Measurements from ENCODE around the gene INTS2. TPM values are rescaled to one million over a fixed set of nuclear protein-coding genes. Genes with fewer than 3 reads are reported as not detected.

INTS2 gene
- total RNA-seq, 1 experiment from 2014 or later = 9.4 TPM

DNA sequence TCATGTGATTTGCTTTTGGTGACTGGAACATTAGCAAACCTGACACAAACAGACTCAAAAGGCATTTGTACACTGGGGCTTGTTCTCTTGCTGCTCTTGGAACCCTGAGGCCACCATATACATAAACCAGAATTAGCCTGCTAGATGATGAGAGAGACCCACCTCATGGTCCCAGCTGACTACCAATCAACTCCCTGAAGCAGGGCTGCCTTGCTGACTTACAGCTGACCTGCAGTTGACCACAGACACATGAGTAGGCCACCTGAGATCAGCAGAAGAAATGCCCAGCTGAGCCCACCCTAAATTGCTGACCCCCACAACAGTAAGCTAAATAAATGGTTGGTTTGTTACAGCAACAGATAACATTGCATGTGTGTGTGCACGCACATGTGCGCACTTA lies 93.2 kb downstream of the INTS2 start:
- no peaks in the 10 kb centered on the region for H3K9me3 Mint-ChIP-seq (ENCODE audit: low read depth, unreplicated experiment)
- H3K27me3 Mint-ChIP-seq (ENCODE audit: unreplicated experiment) = no peaks in the 10 kb centered on the region
- TF ChIP-seq CTCF (IDR thresholded peaks at IDR 0.05; ENCODE audit: unreplicated experiment) = no peak
- no peaks in the 10 kb centered on the region for H3K4me1 Mint-ChIP-seq (ENCODE audit: low read depth, unreplicated experiment)
- H3K4me3 Mint-ChIP-seq (ENCODE audit: low read depth, unreplicated experiment) = no peak overlapping the region
- CTCF ChIA-PET = no interaction called here
- no peaks in the 10 kb centered on the region for H3K36me3 Mint-ChIP-seq (ENCODE audit: insufficient read depth, unreplicated experiment)
- no peak for DNase-seq
- intact Hi-C loops (cut with micrococcal nuclease; ENCODE audit: unreplicated experiment) = loop anchor here (5.0 kb wide), 1 partner anchor 252 kb away; no protein-coding TSS in a partner anchor
- H3K27ac Mint-ChIP-seq (ENCODE audit: unreplicated experiment) = no peak overlapping the region
- no TSS peak for BruUV-seq (replicated peaks)

DNA sequence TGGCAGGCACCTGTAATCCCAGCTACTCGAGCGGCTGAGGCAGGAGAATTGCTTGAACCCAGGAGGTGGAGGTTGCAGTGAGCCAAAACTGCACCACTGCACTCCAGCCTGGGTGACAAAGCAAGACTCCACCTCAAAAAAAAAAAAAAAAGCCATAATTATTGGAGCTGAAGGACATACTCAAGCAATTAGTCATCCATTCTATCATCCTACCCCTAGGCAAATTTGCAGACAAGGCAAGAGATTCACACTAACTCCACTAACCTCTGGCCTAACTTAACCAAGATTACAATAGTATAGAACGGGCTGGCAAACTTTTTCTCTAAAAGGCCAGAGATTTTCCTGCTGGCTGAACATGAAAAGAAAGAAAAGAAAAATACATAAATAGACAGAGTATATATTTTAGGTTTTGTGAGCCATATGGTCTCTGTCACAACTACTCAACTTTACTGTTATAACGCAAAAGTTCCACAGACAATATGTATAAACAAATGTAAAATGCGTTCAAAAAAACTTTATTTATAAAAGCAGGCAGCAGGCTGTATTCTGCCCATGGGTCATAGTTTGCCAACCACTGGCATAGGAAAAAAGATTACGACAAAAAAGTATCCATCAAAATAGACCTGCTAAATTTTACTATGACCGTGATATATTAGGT lies 94.1 kb downstream of the INTS2 start:
- H3K27ac Mint-ChIP-seq (ENCODE audit: unreplicated experiment) = no peak overlapping the region
- no TSS peak for BruUV-seq (replicated peaks)

GRCh38 chr17:61832463-61832862 lies 95.3 kb downstream of the INTS2 start:
- no peak for DNase-seq
- Mint-ChIP-seq H3K9me3 (ENCODE audit: low read depth, unreplicated experiment) (peaks cover 6% of the 10 kb centered on the region), H3K4me3 (ENCODE audit: low read depth, unreplicated experiment) (no peak overlapping the region), H3K27me3 (ENCODE audit: unreplicated experiment) (no peaks in the 10 kb centered on the region), H3K36me3 (ENCODE audit: insufficient read depth, unreplicated experiment) (no peaks in the 10 kb centered on the region), H3K4me1 (ENCODE audit: low read depth, unreplicated experiment) (no peaks in the 10 kb centered on the region), H3K27ac (ENCODE audit: unreplicated experiment) (no peak overlapping the region)
- no peak for TF ChIP-seq CTCF (IDR thresholded peaks at IDR 0.05; ENCODE audit: unreplicated experiment)
- BruUV-seq (replicated peaks) = no TSS peak
- intact Hi-C loops (cut with micrococcal nuclease; ENCODE audit: unreplicated experiment) = no loop called here
- CTCF ChIA-PET = no interaction called here

More for the DNA sequence above, 94.1 kb downstream of the INTS2 start:
- DNase-seq = no peak
- intact Hi-C loops (cut with micrococcal nuclease; ENCODE audit: unreplicated experiment) = no loop called here
- Mint-ChIP-seq H3K36me3 (ENCODE audit: insufficient read depth, unreplicated experiment) (no peaks in the 10 kb centered on the region), H3K4me1 (ENCODE audit: low read depth, unreplicated experiment) (no peaks in the 10 kb centered on the region), H3K4me3 (ENCODE audit: low read depth, unreplicated experiment) (no peak overlapping the region), H3K9me3 (ENCODE audit: low read depth, unreplicated experiment) (peaks cover under 1% of the 10 kb centered on the region), H3K27me3 (ENCODE audit: unreplicated experiment) (no peaks in the 10 kb centered on the region)
- CTCF ChIA-PET = no interaction called here
- TF ChIP-seq CTCF (IDR thresholded peaks at IDR 0.05; ENCODE audit: unreplicated experiment) = no peak

- CTCF ChIA-PET = no interaction called here
- Mint-ChIP-seq H3K4me1 (ENCODE audit: low read depth, unreplicated experiment) (no peaks in the 10 kb centered on the region), H3K36me3 (ENCODE audit: insufficient read depth, unreplicated experiment) (no peaks in the 10 kb centered on the region), H3K4me3 (ENCODE audit: low read depth, unreplicated experiment) (no peak overlapping the region), H3K27ac (ENCODE audit: unreplicated experiment) (no peak overlapping the region), H3K9me3 (ENCODE audit: low read depth, unreplicated experiment) (peaks cover 6% of the 10 kb centered on the region), H3K27me3 (ENCODE audit: unreplicated experiment) (no peaks in the 10 kb centered on the region)
- BruUV-seq (replicated peaks) = no TSS peak
- no peak for TF ChIP-seq CTCF (IDR thresholded peaks at IDR 0.05; ENCODE audit: unreplicated experiment)
- intact Hi-C loops (cut with micrococcal nuclease; ENCODE audit: unreplicated experiment) = no loop called here
- DNase-seq = no peak
Observed at GRCh38 chr17:61831099-61831498, 96.7 kb downstream of the INTS2 start.

Data from Calu3 (cell line).